Uterine smooth muscle cell (primary cell): ENCODE measurements around the gene FNDC3B. TPM values are rescaled to one million over a fixed set of nuclear protein-coding genes. Genes with fewer than 3 reads are reported as not detected.

ENCODE experiments used
- total RNA-seq: library from RNA; depleted of rRNA; stranded (reverse); fragments of >200 nt; gene quantifications from 2 replicates; pipeline ENCODE4 v1.2.3, GENCODE V29; 2014

FNDC3B gene
- 74.1 and 102 TPM in 2 replicates for total RNA-seq

DNA sequence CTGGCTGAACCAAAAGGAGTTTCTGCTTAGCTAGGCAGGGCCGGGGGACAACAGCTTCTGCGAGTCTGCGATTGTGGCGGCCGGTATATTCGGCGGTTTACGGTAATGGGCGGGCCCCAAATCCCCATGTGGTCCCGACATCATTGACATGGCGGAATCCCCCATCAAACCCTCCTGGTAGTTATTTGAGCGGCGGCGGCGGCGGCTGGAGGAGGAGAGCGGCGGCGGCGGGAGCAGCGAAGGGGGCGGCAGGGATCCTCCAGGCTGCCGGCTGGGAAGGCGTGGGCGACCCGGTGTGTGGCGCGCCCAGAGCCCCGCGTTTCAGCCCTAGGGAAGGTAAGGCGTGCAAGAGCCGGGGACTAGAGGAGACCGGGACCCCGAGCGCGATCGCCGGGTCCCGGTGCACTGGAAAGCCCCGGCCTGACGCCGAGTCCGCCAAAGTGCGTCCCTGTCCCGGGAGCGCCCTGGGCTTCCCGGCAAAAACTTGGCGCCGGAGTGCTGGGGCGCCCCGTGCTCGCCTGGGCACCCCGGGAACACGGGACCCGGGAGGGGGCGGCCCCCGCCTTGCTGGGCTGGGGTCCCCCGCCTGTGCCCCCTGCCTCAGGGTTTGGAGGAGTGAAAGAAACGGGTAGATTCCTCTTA, at the start of gene FNDC3B:
TSS of gene FNDC3B (plus strand) at position 143 of the 642 bp plus-strand sequence. CDS start 72,902 bp downstream, outside the sequence.

GRCh38 chr3:172447611-172448579, 408.5 kb downstream of the FNDC3B start, which contains the start of gene GHSR:
Gene GHSR (minus strand): TSS chr3:172448456. CDS start chr3:172448413, 43 bp downstream.

Other genes with a start within 250 kb of the FNDC3B start
- 12.4 and 16.7 TPM in 2 replicates for gene PLD1, start 229.1 kb upstream of the FNDC3B start, total RNA-seq
- gene TMEM212, start 196.2 kb upstream of the FNDC3B start, total RNA-seq: 0.11 TPM in 1 of 2 replicates, not detected in the other